ENCODE data around the gene EIF3A.

EIF3A gene

DNA sequence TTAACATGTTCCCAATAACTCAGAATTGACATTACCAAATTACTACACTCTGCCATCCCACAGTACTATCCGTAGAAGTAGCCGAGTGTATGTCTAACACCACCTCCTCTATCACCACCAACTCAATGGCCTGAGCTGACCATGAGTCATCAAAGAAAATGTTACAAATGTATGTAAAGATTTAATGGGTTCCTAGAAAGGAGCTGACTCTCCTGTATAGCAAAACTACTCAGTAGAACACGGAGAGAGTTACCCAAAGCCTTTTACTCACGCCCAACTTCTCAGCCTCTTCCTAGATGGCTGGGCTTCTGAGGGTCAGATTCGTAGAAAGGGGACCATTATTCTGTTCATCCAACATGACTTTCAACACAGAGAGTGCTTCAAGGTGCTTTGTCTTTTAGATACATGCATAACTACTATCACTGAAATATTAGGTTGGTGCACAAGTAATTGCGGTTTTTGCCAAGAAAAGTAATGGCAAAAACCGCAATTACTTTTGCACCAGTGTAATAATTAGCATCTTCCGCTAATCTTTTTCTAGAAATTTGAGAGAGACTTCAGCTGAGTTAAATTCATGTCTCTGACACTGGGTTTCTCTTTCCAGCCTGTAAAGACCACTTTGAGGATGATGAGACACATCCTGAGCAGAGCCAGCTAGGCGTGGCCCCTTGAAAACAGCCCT is 75.1 kb downstream of the EIF3A start:
- DNase-seq = no peak

DNA sequence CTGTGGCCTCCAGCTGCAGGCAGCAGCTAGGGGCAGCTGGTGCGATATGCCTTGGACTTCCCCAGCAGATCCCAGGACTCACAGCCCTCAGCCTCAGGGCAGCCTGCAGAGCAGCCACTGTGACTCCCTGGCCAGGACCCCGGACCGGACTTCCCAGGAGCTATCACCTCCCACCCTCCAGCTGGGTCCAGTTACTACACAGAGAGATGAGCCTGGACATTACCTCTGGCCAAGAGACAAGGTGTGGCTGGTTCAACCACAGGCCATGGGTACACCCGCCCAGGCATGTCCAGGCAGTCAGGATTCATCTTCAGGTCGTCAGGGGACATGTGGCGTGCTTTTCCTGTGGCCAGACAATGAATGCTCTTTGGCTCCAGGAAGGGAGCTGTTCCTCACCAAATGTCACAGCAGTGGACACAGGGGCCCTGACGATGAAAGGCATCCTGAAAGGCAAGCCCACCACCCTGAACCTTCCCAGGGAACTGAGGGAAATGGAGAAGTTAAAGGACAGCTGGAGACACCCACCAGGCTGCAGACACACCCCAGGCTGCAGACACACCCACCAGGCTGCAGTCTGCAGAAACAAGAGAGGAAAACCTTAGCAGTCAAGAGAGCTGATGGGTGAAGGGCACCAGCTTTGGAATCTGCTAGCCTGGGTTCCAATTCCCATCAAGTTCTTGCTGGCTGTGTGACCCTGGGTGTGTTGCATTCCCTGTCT is 76.9 kb downstream of the EIF3A start:
- no peak for DNase-seq

DNA sequence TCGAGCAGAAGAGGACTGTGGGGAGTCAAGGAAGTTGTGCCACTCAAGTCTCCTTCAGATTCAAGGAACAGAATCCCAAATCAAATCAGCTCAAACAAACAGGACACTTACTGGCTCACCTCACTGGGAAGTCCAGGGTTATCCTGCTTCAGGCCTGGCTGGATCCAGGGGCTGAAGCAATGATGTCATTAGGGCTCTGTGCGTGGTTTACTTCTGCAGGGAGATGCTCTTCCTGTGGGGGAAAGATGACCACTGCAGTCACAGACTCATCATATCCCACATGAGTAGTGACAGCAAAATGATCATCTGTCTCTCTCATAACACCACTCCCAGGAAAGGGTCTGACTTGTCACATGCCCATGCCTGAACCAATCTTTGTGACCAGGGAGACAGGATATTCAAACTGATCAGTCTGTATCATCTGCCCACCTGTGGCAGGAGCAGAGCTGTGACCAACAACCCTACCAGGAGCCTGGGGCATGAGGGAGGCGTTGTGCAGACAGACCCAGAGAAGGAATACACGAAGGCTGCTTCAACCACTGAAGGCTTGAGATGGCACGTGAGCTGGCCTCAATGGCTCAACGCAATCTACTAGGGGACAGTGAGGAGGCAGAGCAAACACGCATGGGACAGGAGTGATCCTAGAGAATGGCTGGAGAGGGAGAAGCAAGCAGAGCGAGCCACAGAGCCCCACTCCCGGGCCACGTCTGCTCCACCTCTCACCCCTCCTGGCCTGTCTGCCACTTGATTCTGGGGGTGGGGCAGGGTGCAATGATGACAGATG is 78.7 kb downstream of the EIF3A start:
- DNase-seq = no peak

DNA sequence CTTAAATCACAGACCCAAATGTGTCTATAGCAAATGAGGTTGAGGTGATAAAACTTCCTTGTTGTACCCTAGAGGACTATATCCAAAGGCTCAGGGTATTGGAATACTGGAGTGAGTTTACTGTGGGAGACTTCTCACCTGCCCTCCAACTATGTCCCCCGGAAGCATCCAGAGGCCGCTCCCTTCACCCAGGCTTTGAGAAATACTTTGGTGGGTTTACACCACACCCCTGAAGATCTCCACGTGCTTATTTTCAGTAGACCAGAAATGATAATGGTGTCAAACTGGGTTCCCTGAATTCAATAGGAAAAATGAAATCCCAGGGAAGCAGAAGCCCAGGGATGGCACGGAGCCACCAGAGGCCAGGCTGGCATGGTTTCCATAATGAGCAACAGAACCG is 82.4 kb downstream of the EIF3A start:
- DNase-seq = no peak

DNA sequence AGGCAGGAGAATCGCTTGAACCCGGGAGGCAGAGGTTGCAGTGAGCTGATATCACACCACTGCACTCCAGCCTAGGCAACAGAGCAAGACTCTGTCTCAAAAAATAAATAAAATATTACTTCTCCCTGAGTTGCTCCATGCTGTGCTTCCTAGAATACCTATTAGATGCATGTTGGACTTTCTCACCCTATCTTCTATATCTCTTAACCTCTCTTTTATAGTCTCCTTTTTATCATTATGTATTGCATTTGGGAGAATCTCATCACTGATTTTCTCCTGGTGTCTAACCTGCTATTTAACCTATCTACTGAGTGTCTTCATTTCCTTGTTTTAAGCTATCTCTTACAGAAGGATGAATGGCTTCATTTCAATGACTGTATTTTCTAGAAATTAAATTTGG is 83.2 kb downstream of the EIF3A start:
- no peak for DNase-seq

DNA sequence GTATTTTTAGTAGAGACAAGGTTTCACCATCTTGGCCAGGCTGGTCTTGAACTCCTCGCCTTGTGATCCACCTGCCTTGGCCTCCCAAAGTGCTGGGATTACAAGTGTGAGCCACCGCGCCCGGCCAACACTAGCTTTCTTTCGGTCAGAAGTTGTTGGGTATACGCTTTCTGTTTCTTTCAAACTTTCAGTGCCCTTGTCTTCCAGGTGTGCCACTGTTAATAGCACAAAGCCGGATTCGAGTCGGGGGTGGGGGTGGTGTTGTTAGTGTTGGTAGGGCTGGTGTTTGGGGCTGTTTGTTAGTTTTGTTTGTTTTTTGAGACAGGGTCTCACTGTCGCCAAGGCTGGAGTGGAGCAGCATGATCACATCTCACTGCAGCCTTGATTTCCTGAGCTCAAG is 84.9 kb downstream of the EIF3A start:
- no peak for DNase-seq

DNA sequence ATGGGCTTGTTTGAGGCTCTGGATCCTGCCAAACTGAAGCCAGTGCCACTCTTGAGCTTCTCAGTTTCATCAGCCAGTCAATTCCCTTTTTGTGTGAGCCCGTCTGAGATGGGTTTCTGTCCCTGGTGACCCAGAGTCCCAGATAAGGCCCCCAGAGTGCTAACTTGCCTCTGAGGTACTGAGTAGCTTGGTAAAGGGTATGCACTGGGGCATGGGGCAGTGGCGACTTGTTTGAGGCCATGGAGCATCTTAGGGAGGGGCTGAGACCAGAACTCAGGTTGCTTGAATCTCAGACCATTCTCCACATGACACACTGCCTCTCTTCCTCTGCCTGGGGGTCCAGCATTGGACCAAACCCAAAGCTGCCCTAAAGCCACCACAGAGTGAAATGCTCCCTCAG is 86.3 kb downstream of the EIF3A start:
- no peak for DNase-seq

DNA sequence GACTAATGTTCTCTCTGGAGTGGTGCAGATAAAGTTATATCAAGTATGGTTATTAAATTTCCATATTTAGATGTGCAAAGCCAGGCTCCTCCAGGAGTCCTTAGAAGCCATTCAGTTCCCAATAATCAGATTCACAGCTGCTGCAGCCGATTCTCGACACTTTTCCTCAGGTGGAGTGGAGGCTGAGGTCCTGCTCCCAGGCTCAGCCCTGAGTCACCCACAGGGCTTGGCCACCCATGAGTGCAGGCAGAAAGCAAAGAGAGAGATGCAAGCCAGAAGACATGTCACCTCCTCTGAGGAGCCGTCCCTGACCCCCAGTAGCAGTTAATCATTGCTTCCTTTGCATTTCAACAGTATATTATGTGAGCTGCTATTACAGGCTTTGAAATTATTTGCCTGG is 87.4 kb downstream of the EIF3A start:
- DNase-seq = no peak

DNA sequence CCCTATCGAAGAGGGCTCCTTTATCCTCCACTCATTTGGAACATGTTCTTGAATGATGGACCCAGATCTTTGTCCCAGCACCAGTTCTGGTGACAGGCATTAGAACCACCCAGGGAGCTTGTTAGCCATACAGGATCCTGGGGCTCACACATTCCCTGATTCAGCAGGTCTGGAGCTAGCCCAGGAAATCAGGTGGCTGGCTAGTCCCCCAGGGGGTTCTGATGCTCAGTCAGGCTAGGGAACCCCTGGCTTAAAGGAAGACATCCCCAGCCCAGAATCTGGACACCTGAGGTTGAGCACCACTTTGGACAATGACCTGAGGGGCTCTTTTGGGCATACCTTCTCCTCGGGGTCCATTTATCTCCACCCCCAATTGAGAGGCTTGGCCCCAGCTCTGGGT is 88.1 kb downstream of the EIF3A start:
- no peak for DNase-seq

DNA sequence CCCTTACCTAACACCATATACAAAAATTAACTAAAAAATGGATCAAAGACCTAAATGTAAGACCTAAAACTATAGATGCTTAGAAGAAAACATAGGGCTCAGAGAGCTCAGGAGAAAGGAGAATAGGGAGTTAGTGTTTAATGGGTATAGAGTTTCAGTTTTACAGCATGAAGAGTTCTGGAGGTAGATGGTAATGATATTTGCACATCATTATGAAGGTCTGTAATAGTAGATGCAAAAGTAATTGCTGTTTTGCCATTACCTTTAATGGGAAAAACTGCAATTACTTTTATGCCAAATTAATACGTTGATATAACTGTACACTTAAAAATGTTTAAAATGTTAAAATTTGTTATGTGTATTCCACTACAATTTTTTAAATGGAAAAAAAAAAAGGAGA is 90.3 kb downstream of the EIF3A start:
- DNase-seq = peak in 1 of 3 experiments; percentile 75

DNA sequence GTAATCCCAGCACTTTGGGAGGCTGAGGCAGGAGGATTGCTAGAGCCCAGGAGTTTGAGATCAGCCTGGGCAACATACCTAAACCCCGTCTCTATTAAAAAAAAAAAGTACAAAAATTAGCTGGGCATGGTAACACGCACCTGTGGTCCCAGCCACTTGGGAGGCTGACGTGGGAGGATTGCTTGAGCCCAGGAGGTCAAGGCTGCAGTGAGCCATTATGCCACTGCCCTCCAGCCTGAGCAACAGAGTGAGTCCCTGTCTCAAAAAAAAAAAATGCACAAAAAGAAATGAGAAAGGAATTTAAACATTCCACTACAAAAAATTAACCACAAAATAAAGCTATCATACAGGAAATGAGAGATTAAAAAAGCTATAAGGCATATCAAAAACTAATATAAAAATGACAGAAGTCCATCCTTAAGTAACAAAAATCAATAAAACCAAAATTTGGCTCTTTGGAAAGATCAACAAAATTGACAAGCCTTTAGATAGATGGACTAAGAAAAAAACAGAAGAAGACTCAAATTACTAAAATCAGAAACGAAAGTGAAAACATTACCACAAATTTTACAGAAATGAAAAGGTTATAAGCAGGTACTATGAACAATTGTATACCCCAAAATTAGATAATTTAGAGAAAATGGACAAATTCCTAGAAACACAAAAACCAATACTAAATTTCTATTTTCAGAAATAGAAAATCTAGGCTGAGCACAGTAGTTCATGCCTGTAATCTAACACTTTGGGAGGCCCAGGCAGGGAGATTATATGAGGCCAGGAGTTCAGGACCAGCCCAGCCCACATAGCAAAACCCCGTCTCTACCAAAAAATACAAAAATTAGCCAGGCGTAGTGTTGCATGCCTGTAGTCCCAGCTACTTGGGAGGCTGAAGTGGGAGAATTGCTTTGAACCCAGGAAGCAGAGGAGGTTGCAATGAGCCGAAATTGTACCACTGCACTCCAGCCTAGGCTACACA is 93.5 kb downstream of the EIF3A start:
- no peak for DNase-seq

DNA sequence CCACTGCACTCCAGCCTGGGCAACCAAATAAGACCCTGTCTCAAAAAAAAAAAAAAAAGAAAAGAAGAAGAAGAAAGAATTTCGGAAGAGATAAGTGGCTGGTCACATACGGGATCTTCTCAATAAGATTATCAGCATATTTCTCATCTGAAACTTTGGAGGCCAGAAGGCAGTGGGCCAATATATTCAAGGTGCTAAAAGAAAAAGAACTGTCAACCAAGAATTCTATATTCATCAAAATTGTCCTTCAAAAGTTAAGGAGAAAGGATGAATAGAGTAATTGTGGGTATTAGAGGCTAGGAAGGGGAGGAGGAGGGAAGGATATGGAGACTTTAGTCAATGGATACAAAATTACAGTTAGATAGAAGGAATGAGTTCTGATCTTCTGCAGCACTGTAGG is 95.0 kb downstream of the EIF3A start:
- DNase-seq = no peak

Data from NCI-H1417 (cell line).